HG02571 (cell line): Measurements from ENCODE around the gene COMMD7.

ENCODE experiments used
- ATAC-seq: cut with Tn5 transposase; IDR thresholded peaks from one replicate; pipeline ENCODE4 v1.9.1; 2021; ENCODE audit warnings: mild to moderate bottlenecking, moderate library complexity; ENCODE audit not compliant: unreplicated experiment

COMMD7 gene

GRCh38 chr20:32681175-32682084 is 61.8 kb downstream of the COMMD7 start:
- no peak for ATAC-seq

GRCh38 chr20:32680544-32681174 is 62.6 kb downstream of the COMMD7 start:
- no peak for ATAC-seq

- ATAC-seq = no peak
Observed at GRCh38 chr20:32678948-32679347, 64.3 kb downstream of the COMMD7 start.

GRCh38 chr20:32675223-32675975 is 67.9 kb downstream of the COMMD7 start:
- ATAC-seq = no peak

- ATAC-seq = no peak
Observed at GRCh38 chr20:32674362-32674789, 68.9 kb downstream of the COMMD7 start.

- no peak for ATAC-seq
Observed at GRCh38 chr20:32672982-32673851, 70.0 kb downstream of the COMMD7 start.

DNA sequence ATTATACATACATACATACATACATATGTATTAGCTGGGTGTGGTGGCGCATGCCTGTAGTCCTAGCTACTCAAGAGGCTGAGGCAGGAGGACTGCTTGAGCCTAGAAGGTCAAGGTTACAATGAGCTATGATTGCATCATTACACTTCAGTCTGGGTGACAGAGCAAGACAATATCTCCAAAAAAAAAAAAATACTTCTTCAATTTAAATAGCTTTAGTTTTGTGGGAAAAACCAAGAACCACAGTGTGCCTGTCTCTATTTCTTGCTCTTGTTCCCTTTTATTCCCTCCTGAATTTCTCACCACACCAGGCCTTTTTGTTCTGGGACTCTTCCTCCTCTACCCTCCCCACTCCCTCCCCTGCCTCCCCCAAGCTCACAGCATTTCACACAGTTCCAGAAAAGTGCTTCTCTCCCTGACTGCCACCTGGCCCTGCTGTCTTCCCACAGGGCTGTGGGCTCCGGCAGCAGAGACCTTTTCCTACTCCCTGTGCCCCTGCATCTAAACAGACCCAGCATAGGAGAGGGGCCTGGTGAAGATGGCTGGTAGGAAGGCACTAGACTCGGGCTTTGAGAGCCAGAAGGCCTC is 70.8 kb downstream of the COMMD7 start:
- no peak for ATAC-seq

DNA sequence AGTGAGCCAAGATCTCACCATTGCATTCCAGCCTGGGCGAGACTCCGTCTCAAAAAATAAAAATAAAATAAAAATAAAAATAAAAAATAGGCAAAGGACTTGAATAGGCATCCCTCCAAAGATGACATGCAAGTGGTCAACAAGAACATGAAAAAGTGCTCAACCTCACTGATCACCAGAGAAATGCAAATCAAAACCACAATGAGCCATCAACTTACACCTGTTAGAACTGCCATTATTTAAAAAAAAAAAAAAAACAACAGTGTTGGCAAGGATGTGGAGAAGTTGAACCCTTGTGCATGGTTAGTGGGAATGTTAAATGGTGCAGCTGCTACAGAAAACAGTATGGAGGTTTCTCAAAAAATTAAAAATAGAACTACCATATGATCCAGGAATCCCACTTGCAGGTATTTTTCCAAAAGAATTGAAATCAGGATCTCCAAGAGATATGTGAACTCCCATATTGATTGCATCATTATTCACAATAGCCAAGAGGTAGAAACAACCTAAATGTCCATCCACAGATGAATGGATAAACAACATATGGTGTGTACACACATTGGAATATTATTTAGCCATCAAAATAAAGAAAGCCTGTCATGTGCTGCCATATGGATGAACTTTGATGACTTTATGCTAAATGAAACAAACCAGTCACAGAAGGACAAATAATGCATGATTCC is 72.4 kb downstream of the COMMD7 start:
- ATAC-seq = no peak

DNA sequence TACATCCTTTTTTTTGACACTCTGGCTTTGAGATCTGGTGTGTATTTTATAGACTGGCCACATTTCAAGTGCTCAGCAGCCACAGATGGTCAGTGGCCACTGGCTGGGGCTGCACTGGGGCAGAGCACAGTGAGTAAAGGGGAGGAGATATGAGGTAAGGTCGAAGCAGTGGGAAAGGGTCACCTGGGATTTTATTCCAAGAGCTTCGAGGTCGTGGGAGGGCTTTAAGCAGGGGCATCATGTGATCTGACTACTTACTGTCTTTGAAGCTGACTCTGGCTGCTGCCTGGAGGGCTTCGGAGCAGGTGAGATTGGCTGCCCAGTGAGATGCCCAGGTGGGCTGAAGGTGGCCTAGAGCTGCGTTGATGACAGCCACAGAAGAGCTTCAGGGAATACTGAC is 76.2 kb downstream of the COMMD7 start:
- no peak for ATAC-seq

DNA sequence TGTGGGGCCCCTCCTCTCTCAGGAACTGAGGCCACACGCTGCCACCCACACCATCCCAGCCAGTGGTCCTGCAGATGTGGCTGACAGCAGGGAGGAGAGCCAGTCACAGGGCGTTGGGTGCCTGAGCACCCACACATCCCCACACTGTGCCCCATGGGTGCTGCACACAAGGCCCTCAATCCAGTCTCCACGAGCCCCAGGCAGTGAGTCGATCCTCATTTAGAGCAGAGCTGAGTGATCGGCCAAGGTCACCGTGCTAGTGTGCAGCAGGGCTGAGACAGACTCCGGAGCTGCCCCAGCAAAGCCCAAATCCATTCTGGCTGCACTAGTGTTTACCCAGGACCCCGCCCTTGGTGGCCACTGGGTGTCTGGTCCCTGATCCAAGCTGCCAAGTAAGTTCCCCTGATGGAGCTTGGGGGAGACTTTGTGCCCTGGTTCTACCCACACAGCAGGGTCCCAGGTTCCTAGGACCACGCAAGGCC is 78.5 kb downstream of the COMMD7 start:
- ATAC-seq = no peak

DNA sequence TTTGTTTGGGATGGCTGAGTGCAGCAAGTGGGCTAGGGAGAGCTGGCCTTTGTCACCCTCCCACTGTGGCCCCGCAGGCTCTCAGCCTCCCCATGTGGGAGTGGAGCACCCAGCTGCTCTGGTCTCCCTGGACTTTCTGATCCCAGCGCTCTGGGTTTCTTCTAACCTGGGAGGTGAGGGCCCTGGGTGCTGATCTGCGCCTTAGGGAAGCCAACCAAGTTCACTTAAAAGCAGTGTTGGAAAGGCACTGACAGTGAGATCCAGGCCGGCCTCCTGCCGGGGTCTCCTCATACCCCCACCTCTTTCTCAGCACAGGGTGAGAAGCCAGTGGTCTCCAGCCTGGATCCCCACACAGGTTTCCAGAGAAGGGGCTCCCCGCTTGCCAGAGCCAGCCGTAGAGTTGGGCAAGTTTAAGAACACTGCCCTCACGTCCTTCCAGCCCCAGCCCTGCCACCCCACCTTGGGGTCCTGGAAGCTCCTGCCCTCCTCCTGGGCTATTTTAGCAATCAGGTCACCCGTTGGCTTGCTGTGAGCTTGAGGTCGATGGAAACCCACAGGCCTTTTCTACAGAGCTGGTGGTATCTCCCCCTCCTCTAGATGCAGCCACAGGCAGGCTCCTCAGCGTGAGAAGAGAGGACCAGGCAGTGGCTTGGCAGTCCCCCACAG is 79.1 kb downstream of the COMMD7 start:
- no peak for ATAC-seq

GRCh38 chr20:32663335-32664011 is 79.8 kb downstream of the COMMD7 start:
- no peak for ATAC-seq

GRCh38 chr20:32661820-32662528 is 81.3 kb downstream of the COMMD7 start:
- ATAC-seq = no peak

DNA sequence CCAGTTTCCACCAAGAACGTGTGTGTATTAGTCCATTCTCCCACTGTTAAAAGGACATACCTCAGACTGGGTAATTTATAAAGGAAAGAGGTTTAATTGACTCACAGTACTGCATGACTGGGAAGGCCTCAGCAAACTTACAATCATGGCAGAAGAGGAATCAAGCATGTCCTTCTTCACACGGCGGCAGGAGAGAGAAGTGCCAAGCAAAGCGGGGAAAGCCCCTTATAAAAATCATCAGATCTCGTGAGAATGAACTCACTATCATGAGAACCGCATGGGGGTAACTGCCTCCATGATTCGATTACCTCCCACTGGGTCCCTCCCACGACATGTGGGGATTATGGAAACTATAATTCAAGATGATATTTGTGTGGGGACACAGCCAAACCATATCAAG is 82.6 kb downstream of the COMMD7 start:
- no peak for ATAC-seq

DNA sequence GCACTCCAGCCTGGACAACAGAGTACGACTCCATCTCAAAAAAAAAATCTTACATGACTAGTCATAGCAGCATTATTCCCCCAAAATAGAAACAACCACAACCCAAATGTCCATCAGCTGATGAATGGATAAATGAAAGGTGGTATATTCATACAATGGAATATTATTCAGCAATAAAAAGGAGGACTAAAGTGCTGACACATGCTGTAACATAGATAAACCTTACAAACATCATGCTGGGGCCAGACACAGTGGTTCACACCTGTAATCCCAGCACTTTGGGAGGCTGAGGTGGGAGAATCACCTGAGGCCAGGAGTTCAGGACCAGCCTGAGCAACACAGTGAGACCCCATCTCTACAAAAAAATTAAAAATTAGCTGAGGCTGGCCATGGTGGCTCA is 86.4 kb downstream of the COMMD7 start:
- no peak for ATAC-seq

- ATAC-seq = no peak
Observed at GRCh38 chr20:32655903-32656512, 87.3 kb downstream of the COMMD7 start.

DNA sequence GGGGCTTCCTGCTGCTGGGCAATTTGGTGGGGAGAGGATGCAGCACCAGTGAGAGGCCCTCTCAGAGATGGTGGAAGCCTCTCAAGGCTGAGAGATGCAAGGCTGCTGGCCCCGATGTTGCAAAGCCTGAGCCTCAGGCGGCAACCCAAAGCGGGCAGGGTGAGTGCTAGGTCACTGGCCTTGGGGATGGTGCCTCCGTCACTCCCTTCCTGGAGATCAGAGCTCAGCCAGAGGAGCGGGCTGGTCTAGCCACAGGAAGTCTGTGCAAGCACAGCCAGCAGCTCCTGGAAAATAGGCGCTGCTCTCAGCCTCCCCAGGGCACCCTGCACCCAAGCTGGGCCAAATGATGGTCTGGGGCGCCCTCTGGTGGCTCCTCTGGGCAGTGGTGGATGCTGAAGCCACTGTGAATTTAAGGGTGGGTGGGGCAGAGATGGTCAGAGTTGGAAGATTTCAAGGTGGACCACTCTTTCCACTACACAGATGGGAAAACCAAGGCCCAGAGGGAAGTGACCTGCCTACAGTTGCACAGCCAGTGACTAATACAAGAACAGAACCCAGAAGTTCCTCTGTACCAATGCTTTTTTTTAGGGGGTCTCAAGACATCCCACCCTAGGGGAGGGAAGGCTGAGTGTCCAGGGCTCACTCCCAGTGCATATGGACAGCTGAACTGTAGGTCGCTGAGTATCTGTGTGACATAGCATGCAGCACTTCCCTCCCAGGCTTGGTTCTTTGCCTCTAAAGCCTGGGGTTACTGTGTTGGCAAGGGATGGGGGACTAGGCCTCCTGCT is 90.3 kb downstream of the COMMD7 start:
- no peak for ATAC-seq
